HEK293 (cell line): ENCODE results near the gene MAML1.

ENCODE experiments used
- CTCF ChIA-PET: fragments of 350-600 bp; formaldehyde crosslinking; extraction: SDS; loops from one replicate; lab custom pipeline; 2021; ENCODE audit warnings: antibody characterized with exemption; lab: Yijun Ruan, JAX
- POLR2A ChIA-PET: fragments of 300-600 bp; formaldehyde crosslinking; extraction: SDS; loops from one replicate; lab custom pipeline; 2020; ENCODE audit warnings: antibody characterized with exemption, inconsistent platforms; lab: Yijun Ruan, JAX
- H3K27ac ChIP-seq: fragments of 200-500 bp; sonication (Bioruptor generic); 2 replicates; pipeline ENCODE4 v1.5.1; 2014; ENCODE audit warnings: low read depth, low read length, control low read depth, inconsistent platforms; ENCODE audit errors: extremely low read depth
- H3K36me3 ChIP-seq, 2 experiments: fragments of 200-500 bp in 1 of 2; sonication (Bioruptor generic) in 1 of 2; 1 replicate in 1 of 2; 2 replicates in 1 of 2; pipeline ENCODE4 v1.5.1; 2014 to 2017; ENCODE audit warnings: inconsistent platforms in 2 of 2, low read length in 2 of 2; ENCODE audit not compliant: control insufficient read depth in 2 of 2, insufficient read depth in 1 of 2
- H3K4me1 ChIP-seq: fragments of 200-500 bp; sonication (Bioruptor generic); 2 replicates; pipeline ENCODE4 v1.5.1; 2014; ENCODE audit warnings: mild to moderate bottlenecking, low read length, inconsistent platforms; ENCODE audit not compliant: control insufficient read depth, insufficient read depth
- H3K4me3 ChIP-seq: 2 replicates; pipeline ENCODE4 v1.5.1; 2011; ENCODE audit warnings: low read depth, mild to moderate bottlenecking, control low read depth, low read length, moderate library complexity
- H3K9me3 ChIP-seq: fragments of 200-500 bp; sonication (Bioruptor generic); 2 replicates; pipeline ENCODE4 v1.5.1; 2014; ENCODE audit warnings: low read depth, low read length, inconsistent platforms; ENCODE audit not compliant: control insufficient read depth, insufficient read depth
- HIC1 ChIP-seq: fragments of 450-650 bp; formaldehyde crosslinking; IDR thresholded peaks from 2 replicates; pipeline ENCODE4 v1.5.1; 2016; ENCODE audit warnings: missing biosample characterization, missing genetic modification characterization
- HOXC10 ChIP-seq: sonication (generic); formaldehyde crosslinking; IDR thresholded peaks from 2 replicates; pipeline ENCODE4 v1.8.1; 2023; ENCODE audit warnings: mild to moderate bottlenecking, missing genetic modification reagents
- KLF1 ChIP-seq: fragments of 450-650 bp; formaldehyde crosslinking; IDR thresholded peaks from 2 replicates; pipeline ENCODE4 v1.5.1; 2016; ENCODE audit warnings: missing biosample characterization, missing genetic modification characterization
- OSR2 ChIP-seq: fragments of 450-650 bp; formaldehyde crosslinking; IDR thresholded peaks from 2 replicates; pipeline ENCODE4 v1.5.1; 2016; ENCODE audit warnings: missing biosample characterization, missing genetic modification characterization
- PBX3 ChIP-seq: sonication (generic); formaldehyde crosslinking; IDR thresholded peaks from 2 replicates; pipeline ENCODE4 v1.8.1; 2022; ENCODE audit warnings: mild to moderate bottlenecking, moderate library complexity, missing genetic modification reagents
- REPIN1 ChIP-seq: fragments of 450-650 bp; formaldehyde crosslinking; IDR thresholded peaks from 2 replicates; pipeline ENCODE4 v1.5.1; 2017; ENCODE audit warnings: missing biosample characterization, missing genetic modification characterization, low read depth
- SCRT2 ChIP-seq: fragments of 450-650 bp; formaldehyde crosslinking; IDR thresholded peaks from 2 replicates; pipeline ENCODE4 v1.5.1; 2016; ENCODE audit warnings: missing biosample characterization, missing genetic modification characterization
- SP2 ChIP-seq: fragments of 450-650 bp; formaldehyde crosslinking; IDR thresholded peaks from 2 replicates; pipeline ENCODE4 v1.5.1; 2016; ENCODE audit warnings: missing biosample characterization, missing genetic modification characterization
- TSHZ1 ChIP-seq: fragments of 450-650 bp; formaldehyde crosslinking; IDR thresholded peaks from 2 replicates; pipeline ENCODE4 v1.5.1; 2016; ENCODE audit warnings: missing biosample characterization, missing genetic modification characterization, borderline replicate concordance
- ZBTB20 ChIP-seq: fragments of 450-650 bp; formaldehyde crosslinking; IDR thresholded peaks from 2 replicates; pipeline ENCODE4 v1.5.1; 2016; ENCODE audit warnings: missing biosample characterization, missing genetic modification characterization
- ZNF138 ChIP-seq: fragments of 450-650 bp; formaldehyde crosslinking; IDR thresholded peaks from 2 replicates; pipeline ENCODE4 v1.5.1; 2016; ENCODE audit warnings: missing biosample characterization, missing genetic modification characterization, borderline replicate concordance
- ZNF202 ChIP-seq: fragments of 450-650 bp; formaldehyde crosslinking; IDR thresholded peaks from 2 replicates; pipeline ENCODE4 v1.5.1; 2016; ENCODE audit warnings: missing biosample characterization, missing genetic modification characterization, borderline replicate concordance
- ZNF292 ChIP-seq: fragments of 450-650 bp; formaldehyde crosslinking; IDR thresholded peaks from 2 replicates; pipeline ENCODE4 v1.5.1; 2016; ENCODE audit warnings: low read depth, missing biosample characterization, missing genetic modification characterization, borderline replicate concordance
- ZNF48 ChIP-seq: fragments of 450-650 bp; formaldehyde crosslinking; IDR thresholded peaks from 2 replicates; pipeline ENCODE4 v1.5.1; 2016; ENCODE audit warnings: missing biosample characterization, missing genetic modification characterization
- ZNF555 ChIP-seq: fragments of 450-650 bp; formaldehyde crosslinking; conservative IDR thresholded peaks from 2 replicates; pipeline ENCODE4 v1.5.1; 2017; ENCODE audit warnings: missing biosample characterization, mild to moderate bottlenecking, missing genetic modification characterization, inconsistent platforms
- ZNF561 ChIP-seq: fragments of 450-650 bp; IDR thresholded peaks from 2 replicates; pipeline ENCODE4 v1.5.1; 2018; ENCODE audit warnings: missing biosample characterization, missing genetic modification characterization, borderline replicate concordance
- ZNF623 ChIP-seq: fragments of 450-650 bp; formaldehyde crosslinking; IDR thresholded peaks from 2 replicates; pipeline ENCODE4 v1.5.1; 2016; ENCODE audit warnings: missing biosample characterization, missing genetic modification characterization
- ZNF692 ChIP-seq: fragments of 450-650 bp; formaldehyde crosslinking; IDR thresholded peaks from 2 replicates; pipeline ENCODE4 v1.5.1; 2016; ENCODE audit warnings: missing biosample characterization, missing genetic modification characterization
- ZNF768 ChIP-seq: fragments of 450-650 bp; formaldehyde crosslinking; IDR thresholded peaks from 2 replicates; pipeline ENCODE4 v1.5.1; 2018; ENCODE audit warnings: missing biosample characterization, mild to moderate bottlenecking, missing genetic modification characterization
- ZNF776 ChIP-seq: fragments of 450-650 bp; formaldehyde crosslinking; IDR thresholded peaks from 2 replicates; pipeline ENCODE4 v1.5.0; 2017; ENCODE audit warnings: missing biosample characterization, missing genetic modification characterization, borderline replicate concordance
- TF ChIP-seq, protein P1 (sequence below): fragments of 450-650 bp; formaldehyde crosslinking; IDR thresholded peaks from 2 replicates; pipeline ENCODE4 v1.5.1; 2016; ENCODE audit warnings: missing biosample characterization, missing genetic modification characterization, borderline replicate concordance
- TF ChIP-seq, protein P2 (sequence below): fragments of 450-650 bp; formaldehyde crosslinking; IDR thresholded peaks from 2 replicates; pipeline ENCODE4 v1.5.1; 2016; ENCODE audit warnings: missing biosample characterization, missing genetic modification characterization
- TF ChIP-seq, protein P3 (sequence below): fragments of 450-650 bp; formaldehyde crosslinking; IDR thresholded peaks from 2 replicates; pipeline ENCODE4 v1.5.1; 2017; ENCODE audit warnings: missing biosample characterization, missing genetic modification characterization

MAML1 gene

DNA sequence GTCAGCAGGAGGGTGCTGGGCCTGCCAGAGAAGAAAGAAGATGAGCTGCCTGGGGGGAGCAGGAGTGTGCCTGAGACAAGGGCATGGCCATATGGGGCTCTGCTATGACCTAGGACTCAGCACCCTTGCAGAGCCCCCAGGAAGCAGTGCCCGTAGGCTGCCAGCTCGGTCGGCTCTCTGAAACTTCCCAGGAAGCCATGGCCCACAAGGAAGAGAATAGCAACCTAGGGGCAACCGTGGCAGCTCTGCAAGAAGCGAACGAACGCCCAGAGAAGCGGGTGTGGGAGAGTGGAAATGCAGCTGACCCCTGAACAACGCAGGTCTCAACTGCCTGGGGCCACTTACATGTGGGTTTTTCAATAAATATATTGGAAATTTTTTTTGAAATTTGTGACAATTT is 50.5 kb downstream of the MAML1 start:
- ChIA-PET CTCF (interaction anchor here (0.6 to 1.0 kb wide), 3 partner anchors 20 to 119 kb away, joined by 3 to 7 read pairs (median 3); no protein-coding TSS in a partner anchor), POLR2A (interaction anchor here (1.2 kb wide), 1 partner anchor 23 kb away, joined by 3 read pairs; no protein-coding TSS in a partner anchor)
- peaks cover 4 to 27% of the 10 kb centered on the region in 2 experiments; a peak in 2 of 3 replicates for H3K36me3 ChIP-seq
- TF ChIP-seq ZNF292 (tag by site-specific recombination) (no peak), SCRT2 (tag by site-specific recombination) (no peak), ZNF768 (no peak), ZNF138 (no peak), ZNF776 (tag by site-specific recombination) (no peak), ZBTB20 (tag by site-specific recombination) (no peak), OSR2 (no peak), PBX3 (CRISPR knock-in tag) (no peak), ZNF623 (tag by site-specific recombination) (no peak), HIC1 (tag by site-specific recombination) (no peak), HOXC10 (CRISPR knock-in tag) (no peak), ZNF555 (no peak), ZNF561 (no peak), REPIN1 (no peak), KLF1 (tag by site-specific recombination) (no peak)
- TF ChIP-seq, protein P1, sequence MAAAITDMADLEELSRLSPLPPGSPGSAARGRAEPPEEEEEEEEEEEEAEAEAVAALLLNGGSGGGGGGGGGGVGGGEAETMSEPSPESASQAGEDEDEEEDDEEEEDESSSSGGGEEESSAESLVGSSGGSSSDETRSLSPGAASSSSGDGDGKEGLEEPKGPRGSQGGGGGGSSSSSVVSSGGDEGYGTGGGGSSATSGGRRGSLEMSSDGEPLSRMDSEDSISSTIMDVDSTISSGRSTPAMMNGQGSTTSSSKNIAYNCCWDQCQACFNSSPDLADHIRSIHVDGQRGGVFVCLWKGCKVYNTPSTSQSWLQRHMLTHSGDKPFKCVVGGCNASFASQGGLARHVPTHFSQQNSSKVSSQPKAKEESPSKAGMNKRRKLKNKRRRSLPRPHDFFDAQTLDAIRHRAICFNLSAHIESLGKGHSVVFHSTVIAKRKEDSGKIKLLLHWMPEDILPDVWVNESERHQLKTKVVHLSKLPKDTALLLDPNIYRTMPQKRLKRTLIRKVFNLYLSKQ (tag by site-specific recombination): no peak
- TF ChIP-seq, protein P2, sequence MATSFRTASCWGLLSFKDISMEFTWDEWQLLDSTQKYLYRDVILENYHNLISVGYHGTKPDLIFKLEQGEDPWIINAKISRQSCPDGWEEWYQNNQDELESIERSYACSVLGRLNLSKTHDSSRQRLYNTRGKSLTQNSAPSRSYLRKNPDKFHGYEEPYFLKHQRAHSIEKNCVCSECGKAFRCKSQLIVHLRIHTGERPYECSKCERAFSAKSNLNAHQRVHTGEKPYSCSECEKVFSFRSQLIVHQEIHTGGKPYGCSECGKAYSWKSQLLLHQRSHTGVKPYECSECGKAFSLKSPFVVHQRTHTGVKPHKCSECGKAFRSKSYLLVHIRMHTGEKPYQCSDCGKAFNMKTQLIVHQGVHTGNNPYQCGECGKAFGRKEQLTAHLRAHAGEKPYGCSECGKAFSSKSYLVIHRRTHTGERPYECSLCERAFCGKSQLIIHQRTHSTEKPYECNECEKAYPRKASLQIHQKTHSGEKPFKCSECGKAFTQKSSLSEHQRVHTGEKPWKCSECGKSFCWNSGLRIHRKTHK: no peak
- no peaks in the 10 kb centered on the region for H3K4me1 ChIP-seq
- H3K27ac ChIP-seq: no peak overlapping the region
- H3K9me3 ChIP-seq: no peaks in the 10 kb centered on the region
- H3K4me3 ChIP-seq: no peak overlapping the region

DNA sequence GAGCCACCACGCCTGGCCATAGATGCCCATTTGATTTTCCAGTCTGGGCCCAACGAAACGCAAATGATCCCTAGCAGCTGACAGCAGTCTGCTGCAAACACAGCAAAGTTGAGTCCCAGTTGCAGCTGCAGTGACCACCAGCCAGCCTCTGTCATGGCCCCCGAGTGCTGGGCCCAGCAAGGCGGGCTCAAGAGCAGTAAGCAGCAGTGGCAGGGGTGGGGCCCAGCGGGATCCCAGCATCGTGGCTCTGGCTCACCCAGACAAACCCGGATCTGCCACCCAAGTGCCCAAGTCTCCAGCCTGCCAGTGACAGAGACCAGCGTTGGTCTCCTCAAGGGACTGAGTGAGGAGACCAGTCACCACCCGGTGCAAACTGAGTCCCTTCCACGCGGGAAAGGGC is 54.2 kb downstream of the MAML1 start:
- ChIA-PET POLR2A (interaction anchor here (1.6 kb wide), 1 partner anchor 24 kb away, joined by 4 read pairs; no protein-coding TSS in a partner anchor), CTCF (no interaction called here)
- Histone ChIP-seq H3K9me3 (no peaks in the 10 kb centered on the region), H3K27ac (no peak overlapping the region), H3K4me3 (no peak overlapping the region), H3K4me1 (no peaks in the 10 kb centered on the region), H3K36me3 (peaks cover 0 to 5% of the 10 kb centered on the region in 2 experiments; a peak in 1 of 3 replicates)
- TF ChIP-seq TSHZ1 (tag by site-specific recombination): no peak
- TF ChIP-seq, protein P3, sequence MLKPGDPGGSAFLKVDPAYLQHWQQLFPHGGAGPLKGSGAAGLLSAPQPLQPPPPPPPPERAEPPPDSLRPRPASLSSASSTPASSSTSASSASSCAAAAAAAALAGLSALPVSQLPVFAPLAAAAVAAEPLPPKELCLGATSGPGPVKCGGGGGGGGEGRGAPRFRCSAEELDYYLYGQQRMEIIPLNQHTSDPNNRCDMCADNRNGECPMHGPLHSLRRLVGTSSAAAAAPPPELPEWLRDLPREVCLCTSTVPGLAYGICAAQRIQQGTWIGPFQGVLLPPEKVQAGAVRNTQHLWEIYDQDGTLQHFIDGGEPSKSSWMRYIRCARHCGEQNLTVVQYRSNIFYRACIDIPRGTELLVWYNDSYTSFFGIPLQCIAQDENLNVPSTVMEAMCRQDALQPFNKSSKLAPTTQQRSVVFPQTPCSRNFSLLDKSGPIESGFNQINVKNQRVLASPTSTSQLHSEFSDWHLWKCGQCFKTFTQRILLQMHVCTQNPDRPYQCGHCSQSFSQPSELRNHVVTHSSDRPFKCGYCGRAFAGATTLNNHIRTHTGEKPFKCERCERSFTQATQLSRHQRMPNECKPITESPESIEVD (tag by site-specific recombination): no peak
- no peak for TF ChIP-seq ZNF202 (tag by site-specific recombination)
- TF ChIP-seq ZNF48 (tag by site-specific recombination): no peak
- no peak for TF ChIP-seq SP2 (tag by site-specific recombination)
- 0 out of 2 replicates have a peak, but pooled peaks have one; percentile 22 for TF ChIP-seq ZNF692
